Measurements from ENCODE around the gene CAB39. TPM values are rescaled to one million over a fixed set of nuclear protein-coding genes. Genes with fewer than 3 reads are reported as not detected.

Gene CAB39
- total RNA-seq, 1 experiment from 2014 or later, result 52.5 TPM

DNA sequence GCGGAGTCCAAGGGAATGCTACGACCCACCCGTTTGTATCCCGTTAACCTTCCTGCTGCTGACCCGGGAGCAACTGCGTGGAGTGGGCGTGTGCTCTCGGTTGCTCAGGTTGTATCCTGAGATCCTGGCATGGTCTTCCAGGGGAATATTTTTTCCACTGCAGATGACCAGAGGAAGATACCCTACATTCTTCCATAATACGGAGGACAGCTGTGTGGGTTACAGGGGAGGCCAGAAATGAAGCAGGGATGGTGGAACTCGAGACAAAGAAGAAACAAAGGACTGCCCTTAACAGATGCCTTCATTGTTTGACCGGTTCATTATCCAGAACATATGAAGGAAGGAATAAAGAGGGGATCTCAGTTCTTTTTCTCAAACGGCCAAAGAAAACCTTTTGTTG, 39.8 kb upstream of the CAB39 start:
- Histone ChIP-seq H3K36me3 (ENCODE audit: low read depth, low read length) (no peaks in the 10 kb centered on the region), H3K9ac (ENCODE audit: low read length) (no peak overlapping the region), H3K79me2 (ENCODE audit: low read length) (no peaks in the 10 kb centered on the region), H4K20me1 (ENCODE audit: low read length) (no peaks in the 10 kb centered on the region), H2AFZ (ENCODE audit: low read length) (no peak overlapping the region), H3K4me2 (ENCODE audit: low read length) (no peak overlapping the region), H3K9me2 (replicated peaks; ENCODE audit: low read length) (no peaks in the 10 kb centered on the region), H3K4me1 (ENCODE audit: insufficient read depth, low read length) (peaks cover 17% of the 10 kb centered on the region), H3K9me3 (ENCODE audit: low read length) (0 out of 2 replicates have a peak, but pooled peaks cover under 1% of the 10 kb centered on the region), H3K4me3 (ENCODE audit: low read length) (no peak overlapping the region), H3K27ac (ENCODE audit: low read length) (no peak overlapping the region), H3K27me3 (ENCODE audit: low read length) (no peaks in the 10 kb centered on the region), H3F3A (ENCODE audit: low read length, unreplicated experiment) (no peaks in the 10 kb centered on the region)
- no peak for TF ChIP-seq EZH2phosphoT487 (IDR thresholded peaks at IDR 0.05; ENCODE audit: borderline replicate concordance, low read length)
- no peak for TF ChIP-seq EZH2 (IDR thresholded peaks at IDR 0.05; ENCODE audit: low read length, unreplicated experiment)
- TF ChIP-seq, protein P1, sequence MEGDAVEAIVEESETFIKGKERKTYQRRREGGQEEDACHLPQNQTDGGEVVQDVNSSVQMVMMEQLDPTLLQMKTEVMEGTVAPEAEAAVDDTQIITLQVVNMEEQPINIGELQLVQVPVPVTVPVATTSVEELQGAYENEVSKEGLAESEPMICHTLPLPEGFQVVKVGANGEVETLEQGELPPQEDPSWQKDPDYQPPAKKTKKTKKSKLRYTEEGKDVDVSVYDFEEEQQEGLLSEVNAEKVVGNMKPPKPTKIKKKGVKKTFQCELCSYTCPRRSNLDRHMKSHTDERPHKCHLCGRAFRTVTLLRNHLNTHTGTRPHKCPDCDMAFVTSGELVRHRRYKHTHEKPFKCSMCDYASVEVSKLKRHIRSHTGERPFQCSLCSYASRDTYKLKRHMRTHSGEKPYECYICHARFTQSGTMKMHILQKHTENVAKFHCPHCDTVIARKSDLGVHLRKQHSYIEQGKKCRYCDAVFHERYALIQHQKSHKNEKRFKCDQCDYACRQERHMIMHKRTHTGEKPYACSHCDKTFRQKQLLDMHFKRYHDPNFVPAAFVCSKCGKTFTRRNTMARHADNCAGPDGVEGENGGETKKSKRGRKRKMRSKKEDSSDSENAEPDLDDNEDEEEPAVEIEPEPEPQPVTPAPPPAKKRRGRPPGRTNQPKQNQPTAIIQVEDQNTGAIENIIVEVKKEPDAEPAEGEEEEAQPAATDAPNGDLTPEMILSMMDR (conservative IDR thresholded peaks at IDR 0.05; ENCODE audit: low read depth, low read length), result no peak
- ChIA-PET CTCF (no interaction called here), POLR2A (ENCODE audit: unreplicated experiment) (no interaction called here)
- BruUV-seq (replicated peaks), result no TSS peak
- ATAC-seq (no peak), DNase-seq (no peak)
- intact Hi-C loops (cut with micrococcal nuclease), result no loop called here

DNA sequence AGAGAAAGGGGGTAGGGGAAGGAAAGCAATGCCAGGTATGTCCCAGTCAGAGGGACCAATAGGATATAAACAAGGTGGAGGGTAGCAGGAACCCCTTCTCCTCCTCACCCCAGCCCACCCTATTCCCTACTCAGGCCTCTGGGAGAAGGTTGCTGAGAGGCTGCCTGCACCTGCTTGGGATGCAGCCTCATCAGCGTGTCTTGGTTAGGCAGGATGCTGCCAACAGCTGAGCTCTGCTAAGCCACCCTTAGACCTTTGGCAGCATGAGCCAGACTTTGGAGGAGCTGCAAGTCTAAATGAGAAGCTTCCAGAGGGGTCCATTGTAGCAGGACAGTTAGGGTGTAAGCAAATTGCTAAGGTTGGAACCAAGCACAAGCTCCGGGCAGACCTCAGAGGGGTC, 38.2 kb upstream of the CAB39 start:
- no peak overlapping the region for H3K4me2 ChIP-seq (ENCODE audit: low read length)
- no peak overlapping the region for H3K9ac ChIP-seq (ENCODE audit: low read length)
- H3K9me2 ChIP-seq (replicated peaks; ENCODE audit: low read length), result no peaks in the 10 kb centered on the region
- H3K27ac ChIP-seq (ENCODE audit: low read length), result no peak overlapping the region
- ATAC-seq (no peak), DNase-seq (no peak)
- H3K4me1 ChIP-seq (ENCODE audit: insufficient read depth, low read length), result peaks cover 6% of the 10 kb centered on the region; the same call in 1 of the 2 replicates
- ChIA-PET POLR2A (ENCODE audit: unreplicated experiment) (no interaction called here), CTCF (no interaction called here)
- no peak for TF ChIP-seq EZH2 (IDR thresholded peaks at IDR 0.05; ENCODE audit: low read length, unreplicated experiment)
- TF ChIP-seq, protein P1 (conservative IDR thresholded peaks at IDR 0.05; ENCODE audit: low read depth, low read length), result no peak
- no peak for TF ChIP-seq EZH2phosphoT487 (IDR thresholded peaks at IDR 0.05; ENCODE audit: borderline replicate concordance, low read length)
- intact Hi-C loops (cut with micrococcal nuclease), result no loop called here
- H3K79me2 ChIP-seq (ENCODE audit: low read length), result no peaks in the 10 kb centered on the region
- BruUV-seq (replicated peaks), result no TSS peak
- H3K4me3 ChIP-seq (ENCODE audit: low read length), result no peak overlapping the region
- H3K9me3 ChIP-seq (ENCODE audit: low read length), result 0 out of 2 replicates have a peak, but pooled peaks cover 6% of the 10 kb centered on the region
- H4K20me1 ChIP-seq (ENCODE audit: low read length), result no peaks in the 10 kb centered on the region
- no peaks in the 10 kb centered on the region for H3K27me3 ChIP-seq (ENCODE audit: low read length)
- H2AFZ ChIP-seq (ENCODE audit: low read length), result no peak overlapping the region
- no peaks in the 10 kb centered on the region for H3K36me3 ChIP-seq (ENCODE audit: low read depth, low read length)
- H3F3A ChIP-seq (ENCODE audit: low read length, unreplicated experiment), result no peaks in the 10 kb centered on the region

DNA sequence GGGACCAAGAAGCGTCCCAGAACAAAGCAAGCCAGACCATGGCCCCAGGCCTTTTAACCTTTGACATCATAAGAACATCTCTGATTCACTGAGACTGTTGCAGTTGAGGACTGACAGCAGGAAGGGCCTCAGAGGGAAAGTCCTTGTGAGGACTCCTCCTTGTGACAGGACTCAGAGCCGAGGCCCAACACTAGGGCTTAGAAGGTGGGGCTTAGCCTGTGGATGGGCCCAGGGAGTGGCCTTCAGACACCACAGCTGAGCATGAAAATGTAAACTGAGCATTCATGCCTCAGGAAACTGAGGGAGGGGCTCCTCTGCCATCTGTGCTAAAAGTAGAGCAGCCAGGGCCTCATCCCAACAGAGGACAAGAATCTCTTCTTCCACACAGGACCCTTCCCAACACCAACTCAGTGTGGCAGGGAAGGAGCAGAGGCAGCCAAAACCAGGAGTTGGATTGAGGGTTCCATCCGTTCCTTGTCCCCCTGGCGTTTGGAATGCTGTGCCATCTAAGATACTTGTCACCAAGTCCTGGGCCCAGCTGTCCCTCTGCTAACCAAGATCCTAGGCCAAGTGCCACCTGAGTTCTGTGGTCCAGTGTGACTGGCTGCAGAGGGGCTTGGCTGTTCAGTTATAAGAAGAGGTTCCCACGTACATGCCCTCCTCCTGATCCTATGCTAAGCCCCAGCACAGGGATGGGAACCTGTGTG, 37.5 kb upstream of the CAB39 start:
- H3K4me2 ChIP-seq (ENCODE audit: low read length), result no peak overlapping the region
- H3K4me3 ChIP-seq (ENCODE audit: low read length), result no peak overlapping the region
- H3K27ac ChIP-seq (ENCODE audit: low read length), result no peak overlapping the region
- H3K4me1 ChIP-seq (ENCODE audit: insufficient read depth, low read length), result peaks cover 11% of the 10 kb centered on the region
- TF ChIP-seq EZH2 (IDR thresholded peaks at IDR 0.05; ENCODE audit: low read length, unreplicated experiment) (no peak), EZH2phosphoT487 (IDR thresholded peaks at IDR 0.05; ENCODE audit: borderline replicate concordance, low read length) (no peak)
- TF ChIP-seq, protein P1 (conservative IDR thresholded peaks at IDR 0.05; ENCODE audit: low read depth, low read length), result no peak
- H3K27me3 ChIP-seq (ENCODE audit: low read length), result no peaks in the 10 kb centered on the region
- H3F3A ChIP-seq (ENCODE audit: low read length, unreplicated experiment), result no peaks in the 10 kb centered on the region
- ChIA-PET POLR2A (ENCODE audit: unreplicated experiment) (no interaction called here), CTCF (no interaction called here)
- H3K79me2 ChIP-seq (ENCODE audit: low read length), result no peaks in the 10 kb centered on the region
- no peak for DNase-seq
- H4K20me1 ChIP-seq (ENCODE audit: low read length), result no peaks in the 10 kb centered on the region
- ATAC-seq, result no peak
- H3K9ac ChIP-seq (ENCODE audit: low read length), result no peak overlapping the region
- intact Hi-C loops (cut with micrococcal nuclease), result no loop called here
- 0 out of 2 replicates have a peak, but pooled peaks cover 6% of the 10 kb centered on the region for H3K9me3 ChIP-seq (ENCODE audit: low read length)
- BruUV-seq (replicated peaks), result no TSS peak
- H3K36me3 ChIP-seq (ENCODE audit: low read depth, low read length), result no peaks in the 10 kb centered on the region
- no peak overlapping the region for H2AFZ ChIP-seq (ENCODE audit: low read length)
- no peaks in the 10 kb centered on the region for H3K9me2 ChIP-seq (replicated peaks; ENCODE audit: low read length)

All from PC-3 (cell line).